ENCODE measurements around the gene CLMN. TPM values are rescaled to one million over a fixed set of nuclear protein-coding genes. Genes with fewer than 3 reads are reported as not detected.

The CLMN gene, protein sequence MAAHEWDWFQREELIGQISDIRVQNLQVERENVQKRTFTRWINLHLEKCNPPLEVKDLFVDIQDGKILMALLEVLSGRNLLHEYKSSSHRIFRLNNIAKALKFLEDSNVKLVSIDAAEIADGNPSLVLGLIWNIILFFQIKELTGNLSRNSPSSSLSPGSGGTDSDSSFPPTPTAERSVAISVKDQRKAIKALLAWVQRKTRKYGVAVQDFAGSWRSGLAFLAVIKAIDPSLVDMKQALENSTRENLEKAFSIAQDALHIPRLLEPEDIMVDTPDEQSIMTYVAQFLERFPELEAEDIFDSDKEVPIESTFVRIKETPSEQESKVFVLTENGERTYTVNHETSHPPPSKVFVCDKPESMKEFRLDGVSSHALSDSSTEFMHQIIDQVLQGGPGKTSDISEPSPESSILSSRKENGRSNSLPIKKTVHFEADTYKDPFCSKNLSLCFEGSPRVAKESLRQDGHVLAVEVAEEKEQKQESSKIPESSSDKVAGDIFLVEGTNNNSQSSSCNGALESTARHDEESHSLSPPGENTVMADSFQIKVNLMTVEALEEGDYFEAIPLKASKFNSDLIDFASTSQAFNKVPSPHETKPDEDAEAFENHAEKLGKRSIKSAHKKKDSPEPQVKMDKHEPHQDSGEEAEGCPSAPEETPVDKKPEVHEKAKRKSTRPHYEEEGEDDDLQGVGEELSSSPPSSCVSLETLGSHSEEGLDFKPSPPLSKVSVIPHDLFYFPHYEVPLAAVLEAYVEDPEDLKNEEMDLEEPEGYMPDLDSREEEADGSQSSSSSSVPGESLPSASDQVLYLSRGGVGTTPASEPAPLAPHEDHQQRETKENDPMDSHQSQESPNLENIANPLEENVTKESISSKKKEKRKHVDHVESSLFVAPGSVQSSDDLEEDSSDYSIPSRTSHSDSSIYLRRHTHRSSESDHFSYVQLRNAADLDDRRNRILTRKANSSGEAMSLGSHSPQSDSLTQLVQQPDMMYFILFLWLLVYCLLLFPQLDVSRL
- 3.4 and 5.3 TPM in 2 replicates for total RNA-seq

DNA sequence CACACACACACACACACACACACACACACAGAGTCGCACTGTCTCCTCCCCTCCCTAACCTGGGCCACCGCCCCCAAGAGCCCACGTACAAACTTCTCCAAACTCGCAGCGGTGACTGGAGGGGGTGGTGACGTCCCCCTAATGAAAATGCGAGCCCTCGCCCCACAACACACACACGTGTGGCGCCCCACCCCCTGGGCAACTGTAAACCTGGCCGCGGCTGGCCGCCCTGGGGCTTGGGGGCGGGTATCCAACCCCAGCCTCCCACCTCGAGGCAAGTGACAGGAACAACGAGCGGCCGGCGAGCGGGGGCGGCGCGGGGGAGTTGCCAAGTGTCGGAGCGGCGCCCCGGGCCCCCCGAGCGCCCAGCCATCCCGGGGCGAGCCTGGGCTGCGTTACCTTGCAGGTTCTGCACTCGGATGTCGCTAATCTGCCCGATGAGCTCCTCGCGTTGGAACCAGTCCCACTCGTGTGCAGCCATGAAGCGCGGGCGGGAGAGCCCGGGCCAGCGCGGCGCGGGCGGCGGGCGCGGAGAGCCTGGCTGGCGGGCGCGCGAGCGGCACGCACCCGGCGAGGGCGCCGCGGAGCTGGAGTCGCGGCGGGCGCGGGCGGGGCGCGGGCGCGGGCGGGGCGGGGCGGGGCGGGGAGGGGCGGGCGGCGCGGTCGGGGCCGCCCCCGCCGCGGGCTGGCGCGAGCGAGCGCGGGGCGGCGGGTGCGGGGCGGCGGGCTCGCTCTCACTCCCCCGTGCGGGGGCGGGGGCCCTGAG, at the start of gene CLMN:
CLMN (minus strand) TSS at position 597 of the 766 bp plus-strand sequence; CDS start at position 481, 116 bp downstream.

DNA sequence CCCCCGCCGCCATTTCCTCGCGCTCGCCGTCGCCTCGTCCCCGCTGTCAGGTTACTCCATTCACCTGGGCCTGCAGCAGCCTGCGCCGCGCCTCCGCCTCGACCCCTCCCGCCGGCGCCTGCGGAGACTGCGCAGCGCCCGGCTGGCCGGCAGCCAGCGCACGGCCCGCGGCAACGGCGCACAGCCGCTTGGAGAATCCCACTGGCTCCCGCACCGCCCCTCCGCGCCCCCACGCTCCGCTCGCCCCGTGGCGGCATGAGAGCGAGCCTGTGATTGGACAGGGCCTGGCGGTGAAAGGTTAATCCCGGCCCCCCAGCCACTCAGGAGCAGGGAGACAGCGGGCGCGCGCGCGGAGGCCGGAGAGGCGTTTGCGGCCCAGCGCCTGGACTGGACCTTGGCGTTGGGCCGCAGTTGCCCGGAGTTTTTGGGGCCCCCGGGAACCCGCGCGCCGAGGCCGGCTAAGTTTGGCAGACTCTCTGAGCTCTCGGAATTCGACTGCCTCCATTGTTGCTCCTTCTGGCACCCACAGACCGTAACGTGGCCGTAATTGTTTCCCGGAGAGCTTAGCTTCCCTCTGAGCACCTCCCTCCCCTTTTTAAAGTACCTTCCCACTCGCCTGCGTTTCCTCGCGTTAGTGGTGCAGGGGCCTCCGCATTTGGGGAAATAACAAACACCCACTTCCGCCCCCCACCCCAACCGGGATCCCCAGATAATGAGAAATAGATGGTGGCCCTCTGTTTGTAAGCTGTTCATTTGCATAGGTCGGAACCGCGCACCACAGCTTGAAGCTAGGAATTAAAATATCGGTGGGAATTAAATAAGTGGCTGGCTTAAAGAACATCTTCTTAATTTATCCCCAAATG, 162.2 kb downstream of the CLMN start, which contains the start of gene DICER1:
DICER1 (minus strand) TSS at position 203 of the 863 bp plus-strand sequence. CDS start 24,071 bp downstream, outside the sequence.

Other genes with a start within 250 kb of the CLMN start
- 23.1 and 29.8 TPM in 2 replicates for gene DICER1, start 162.4 kb downstream of the CLMN start, total RNA-seq
- gene SYNE3, start 196.7 kb upstream of the CLMN start, total RNA-seq = 1.1 TPM in 2 replicates
- 39.0 and 42.9 TPM in 2 replicates for gene GLRX5, start 215.1 kb upstream of the CLMN start, total RNA-seq

Data from mesangial cell (primary cell).